Measurements from ENCODE around the gene USP12.
"Not testable (repeated sequence)": the region's sequence is repeated elsewhere in the genome, so short reads cannot be mapped to it uniquely, and the experiment has no call there.

USP12 gene

GRCh38 chr13:27171244-27171826 lies at the start of gene USP12:
USP12 (minus strand) TSS chr13:27171811; CDS start chr13:27171639, 172 bp downstream.
- DNase-seq (ENCODE audit: low spot score): no peak
- no peak for FAIRE-seq

- no peak for FAIRE-seq
- no peak for DNase-seq (ENCODE audit: low spot score)
Observed at GRCh38 chr13:27219611-27220010, 48.0 kb upstream of the USP12 start.

- not testable (repeated sequence) for DNase-seq (ENCODE audit: low spot score); FAIRE-seq
Observed at GRCh38 chr13:27218861-27219260, 47.2 kb upstream of the USP12 start.

DNA sequence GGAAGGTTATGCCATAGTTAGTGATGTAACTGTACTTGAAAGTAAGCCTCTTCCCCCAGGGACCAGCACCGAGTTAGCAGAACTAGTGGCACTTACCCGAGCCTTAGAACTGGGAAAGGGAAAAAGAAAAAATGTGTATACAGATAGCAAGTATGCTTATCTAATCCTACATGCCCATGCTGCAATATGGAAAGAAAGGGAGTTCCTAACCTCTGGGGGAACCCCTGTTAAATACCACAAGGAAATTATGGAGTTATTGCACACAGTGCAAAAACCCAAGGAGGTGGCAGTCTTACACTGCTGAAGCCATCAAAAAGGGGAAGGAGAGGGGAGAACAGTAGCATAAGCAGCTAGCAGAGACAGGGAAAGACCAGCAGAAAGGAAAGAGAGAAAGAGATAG lies 46.2 kb upstream of the USP12 start:
- not testable (repeated sequence) for FAIRE-seq; DNase-seq (ENCODE audit: low spot score)

DNA sequence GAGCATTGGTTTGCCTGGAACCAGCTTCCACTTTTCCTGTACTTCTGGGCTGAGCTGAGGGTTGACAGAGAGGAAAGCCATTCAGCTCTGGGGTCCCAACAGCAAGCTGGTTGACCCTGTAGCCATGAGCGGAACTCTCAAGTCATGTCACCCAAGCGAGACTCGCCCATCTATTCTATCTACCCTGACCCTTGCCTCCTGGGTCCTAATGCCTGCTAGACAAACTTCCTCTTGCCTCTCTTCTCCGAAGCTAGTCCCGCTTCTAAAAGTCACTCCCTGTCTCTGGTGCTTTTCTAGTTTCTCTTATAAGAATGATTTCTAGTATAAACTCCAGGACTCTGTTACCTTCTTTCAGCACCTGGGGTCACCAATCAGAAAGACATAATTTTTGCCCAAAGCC lies 41.8 kb upstream of the USP12 start:
- not testable (repeated sequence) for FAIRE-seq; DNase-seq (ENCODE audit: low spot score)

DNA sequence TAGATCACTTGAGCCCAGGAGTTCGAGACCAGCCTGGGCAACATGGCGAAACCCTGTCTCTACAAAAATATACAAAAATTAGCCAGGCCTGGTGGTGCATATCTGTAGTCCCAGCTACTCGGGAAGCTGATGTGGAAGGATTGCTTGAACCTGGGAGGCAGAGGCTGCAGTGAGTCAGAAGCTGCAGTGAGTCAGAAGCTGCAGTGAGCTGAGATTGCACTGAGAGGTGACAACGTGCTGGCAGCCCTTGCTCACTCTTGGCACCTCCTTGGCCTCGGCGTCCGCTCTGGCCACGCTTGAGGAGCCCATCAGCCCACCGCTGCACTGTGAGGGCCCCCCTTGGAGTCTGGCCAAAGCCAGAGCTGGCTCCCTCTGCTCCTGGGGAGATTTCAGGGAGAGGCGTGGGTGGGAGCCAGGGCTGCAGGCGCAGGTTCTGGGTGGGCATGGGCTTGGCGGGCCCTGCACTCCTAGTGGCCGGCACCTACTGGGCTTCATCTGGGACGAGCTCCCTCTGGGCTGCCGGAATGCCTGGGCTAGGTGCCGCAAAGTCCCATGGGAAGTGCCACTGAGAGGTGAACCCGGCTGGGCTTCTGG lies 40.3 kb upstream of the USP12 start:
- peak; percentile 84 for DNase-seq (ENCODE audit: low spot score)
- peak; percentile 87 for FAIRE-seq

DNA sequence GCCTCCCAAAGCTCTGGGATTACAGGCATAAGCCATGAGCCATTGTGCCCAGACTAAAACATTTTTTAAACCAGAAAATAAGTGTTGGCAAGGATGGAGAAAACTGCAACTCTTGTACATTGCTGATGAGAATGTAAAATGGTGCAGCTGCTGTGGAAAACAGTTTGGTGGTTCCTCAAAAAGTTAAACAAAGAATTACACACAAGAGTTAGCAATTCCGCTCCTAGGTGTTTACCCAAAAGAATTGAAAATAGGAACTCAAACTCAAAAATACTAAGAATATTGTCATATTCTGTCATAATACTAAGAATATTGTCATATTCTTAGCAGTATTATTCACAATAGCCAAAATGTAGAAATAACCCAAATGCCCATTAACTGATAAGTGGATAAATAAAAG lies 39.7 kb upstream of the USP12 start:
- no peak for FAIRE-seq
- DNase-seq (ENCODE audit: low spot score): no peak

GRCh38 chr13:27208514-27208913 lies 36.9 kb upstream of the USP12 start:
- FAIRE-seq (no peak), DNase-seq (ENCODE audit: low spot score) (no peak)

- no peak for DNase-seq (ENCODE audit: low spot score)
- FAIRE-seq: no peak
Observed at GRCh38 chr13:27203854-27204253, 32.2 kb upstream of the USP12 start.

DNA sequence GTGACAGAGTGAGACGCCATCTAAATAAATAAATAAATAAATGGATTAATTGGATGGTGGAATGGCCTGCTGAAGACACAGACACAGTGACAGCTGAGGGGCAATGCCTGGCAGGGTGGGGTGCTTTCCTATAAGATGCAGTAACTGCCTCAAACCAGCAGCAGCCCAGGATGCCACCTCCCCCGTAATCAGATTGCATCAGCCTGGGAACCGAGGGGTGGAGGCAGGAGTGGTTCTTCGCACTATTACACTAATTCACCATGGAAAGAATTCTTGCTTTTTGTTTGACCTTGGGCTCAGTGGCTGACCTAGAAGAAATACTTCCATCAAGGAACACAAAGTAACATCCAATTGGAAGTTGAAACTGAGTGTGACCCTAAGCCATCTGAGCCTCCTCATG lies 31.6 kb upstream of the USP12 start:
- DNase-seq (ENCODE audit: low spot score) (no peak), FAIRE-seq (no peak)

DNA sequence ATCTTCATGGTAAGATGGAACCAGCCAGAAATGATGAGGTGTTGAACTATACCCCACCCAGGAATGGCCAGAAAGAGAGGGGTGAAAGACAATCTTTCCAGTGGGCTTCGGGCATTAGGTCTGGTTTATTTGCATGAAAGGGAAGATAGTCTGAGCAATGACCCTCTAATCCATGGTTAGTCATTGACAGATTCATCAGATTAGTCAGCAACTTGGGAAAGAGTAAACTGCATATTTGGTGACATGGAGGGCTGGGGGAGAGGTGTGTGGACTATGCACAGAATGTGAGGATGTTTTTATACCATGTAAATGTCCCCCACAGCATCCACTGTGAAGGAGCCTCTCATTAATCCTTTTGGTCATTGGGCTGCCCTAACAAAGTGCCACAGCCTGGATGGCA lies 30.1 kb upstream of the USP12 start:
- DNase-seq (ENCODE audit: low spot score): no peak
- FAIRE-seq: no peak

- DNase-seq (ENCODE audit: low spot score) (no peak), FAIRE-seq (no peak)
Observed at GRCh38 chr13:27200413-27201070, 28.9 kb upstream of the USP12 start.

DNA sequence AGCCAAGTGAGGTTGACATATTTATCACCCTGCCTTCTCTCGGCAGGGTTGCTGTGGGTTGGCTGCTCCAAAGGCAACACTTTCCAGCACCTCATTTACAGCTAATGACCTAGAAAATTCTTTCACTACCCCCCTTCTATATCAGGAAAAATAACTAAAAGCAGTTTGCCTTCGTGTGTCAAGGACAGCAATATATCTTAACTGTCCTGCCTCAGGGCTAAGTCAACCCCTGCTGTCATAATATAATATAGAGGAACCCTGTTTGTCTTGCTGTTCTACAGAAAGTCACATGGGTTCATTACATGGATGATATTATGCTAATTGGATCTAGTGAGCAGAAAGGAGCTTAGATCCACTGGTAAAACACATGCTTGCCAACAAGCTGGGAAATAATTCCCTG lies 28.1 kb upstream of the USP12 start:
- no peak for DNase-seq (ENCODE audit: low spot score)
- no peak for FAIRE-seq

GRCh38 chr13:27199211-27199610 lies 27.6 kb upstream of the USP12 start:
- DNase-seq (ENCODE audit: low spot score) (no peak), FAIRE-seq (no peak)

DNA sequence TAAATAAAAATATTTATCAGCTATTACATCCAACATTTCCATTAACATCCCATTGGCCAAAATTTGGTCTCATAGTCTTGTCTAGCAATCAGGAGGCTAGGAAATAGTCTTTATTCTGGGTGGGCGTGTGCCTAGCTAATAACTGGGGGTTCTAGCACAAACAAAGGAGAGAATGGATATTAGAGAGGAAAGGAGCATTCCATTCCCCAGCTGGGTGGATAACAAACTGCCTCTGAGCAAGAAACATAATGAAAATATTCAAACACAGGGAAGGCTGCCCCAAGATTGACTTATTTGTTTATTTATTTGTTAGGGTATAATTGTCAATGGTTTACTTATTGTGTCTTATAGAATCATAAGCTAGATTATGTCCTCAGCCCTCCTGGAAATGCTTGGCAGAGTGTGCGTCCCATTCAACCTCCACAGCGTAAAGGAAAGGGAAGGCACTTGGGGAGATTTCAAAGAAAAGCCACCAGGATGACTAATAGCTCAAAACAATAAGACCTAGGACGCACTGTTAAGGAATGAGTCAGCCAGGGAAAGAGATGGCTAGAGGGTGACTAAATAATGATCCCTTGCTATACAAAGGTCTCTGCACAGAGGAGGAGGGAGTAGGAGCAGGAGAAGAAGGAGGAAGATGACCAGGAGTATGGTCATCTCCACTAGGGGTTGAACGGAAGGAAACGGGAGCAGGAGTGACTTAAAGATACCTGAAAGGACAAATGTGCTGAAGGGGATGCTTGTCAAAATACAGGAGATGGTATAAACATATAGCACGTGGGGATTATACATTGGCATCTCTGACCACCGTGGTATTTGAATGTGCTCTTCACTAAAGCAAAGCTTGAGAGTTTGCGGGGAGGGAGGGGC lies 23.5 kb upstream of the USP12 start:
- peak; percentile 95 for DNase-seq (ENCODE audit: low spot score)
- FAIRE-seq: peak; percentile 95

DNA sequence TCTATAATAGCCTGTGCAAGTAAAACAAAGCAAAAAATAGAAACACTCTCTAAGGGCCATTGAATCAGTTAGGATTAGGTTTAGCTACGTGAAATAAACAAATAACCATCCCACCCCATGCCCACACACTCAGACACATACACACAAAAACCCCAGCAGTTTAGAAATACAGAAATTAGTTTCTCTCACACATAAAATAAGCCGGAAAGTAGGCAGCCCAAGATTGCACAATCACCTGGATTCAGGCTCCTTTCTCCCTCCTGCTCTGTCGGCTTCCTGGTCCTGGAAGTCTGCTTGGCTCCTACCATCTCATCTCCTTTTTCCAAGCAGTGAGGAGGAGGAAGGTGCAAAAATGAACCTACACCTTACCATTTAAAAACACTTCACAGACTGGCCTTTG lies 22.6 kb upstream of the USP12 start:
- DNase-seq (ENCODE audit: low spot score) (no peak), FAIRE-seq (no peak)

GRCh38 chr13:27193496-27193895 lies 21.9 kb upstream of the USP12 start:
- no peak for DNase-seq (ENCODE audit: low spot score)
- no peak for FAIRE-seq

- no peak for FAIRE-seq
- DNase-seq (ENCODE audit: low spot score): no peak
Observed at GRCh38 chr13:27192973-27193372, 21.4 kb upstream of the USP12 start.

- DNase-seq (ENCODE audit: low spot score); FAIRE-seq: not testable (repeated sequence)
Observed at GRCh38 chr13:27192367-27192766, 20.8 kb upstream of the USP12 start.

- no peak for FAIRE-seq
- DNase-seq (ENCODE audit: low spot score): no peak
Observed at GRCh38 chr13:27189192-27189591, 17.6 kb upstream of the USP12 start.

GRCh38 chr13:27188239-27188638 lies 16.6 kb upstream of the USP12 start:
- no peak for FAIRE-seq

DNA sequence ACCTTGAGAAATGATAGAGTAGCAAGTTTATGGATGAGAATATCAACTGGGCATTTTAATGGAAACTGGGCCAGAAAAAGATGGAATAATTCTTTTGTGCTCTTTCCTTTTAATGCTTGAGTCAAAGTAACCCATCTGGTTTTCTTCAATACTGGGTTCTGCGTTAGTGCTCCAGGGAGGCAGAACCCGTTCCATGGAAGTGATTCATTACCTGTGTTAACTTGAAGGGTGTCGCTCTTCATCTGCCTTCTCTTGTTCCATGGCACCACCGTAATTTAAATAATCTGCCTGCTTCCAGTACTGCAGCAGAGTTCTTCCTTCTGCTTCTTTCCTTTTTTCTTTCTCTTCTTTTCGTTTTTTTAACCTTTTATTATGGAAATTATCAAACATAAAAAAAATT lies 14.7 kb upstream of the USP12 start:
- DNase-seq (ENCODE audit: low spot score) (no peak), FAIRE-seq (no peak)

More at GRCh38 chr13:27188239-27188638, 16.6 kb upstream of the USP12 start:
- no peak for DNase-seq (ENCODE audit: low spot score)
